DOHH2 (cell line): ENCODE data around the gene RPTOR.
A peak's percentile ranks its signal among the peaks of the same experiment; 100 is the strongest.

ENCODE experiments used
- H3F3A ChIP-seq: fragments of 200-600 bp; sonication (generic), shearing (Covaris generic); 2 replicates; pipeline ENCODE4 v1.6.0; 2016; ENCODE audit warnings: antibody characterized with exemption, mild to moderate bottlenecking; ENCODE audit not compliant: control insufficient read depth, insufficient read depth
- H3K27ac ChIP-seq: fragments of 200-600 bp; sonication (generic); 2 replicates; pipeline ENCODE4 v1.5.1; 2014; ENCODE audit warnings: low read depth, mild to moderate bottlenecking, low read length, moderate library complexity
- H3K27me3 ChIP-seq: fragments of 200-600 bp; sonication (generic); 2 replicates; pipeline ENCODE4 v1.6.1; 2014; ENCODE audit warnings: mild to moderate bottlenecking, low read length, mixed read lengths; ENCODE audit not compliant: control insufficient read depth
- H3K36me3 ChIP-seq: fragments of 200-600 bp; sonication (generic); 2 replicates; pipeline ENCODE4 v1.6.1; 2014; ENCODE audit warnings: mild to moderate bottlenecking, low read length, moderate library complexity, mixed read lengths; ENCODE audit not compliant: control insufficient read depth
- H3K4me1 ChIP-seq: fragments of 200-600 bp; sonication (generic); 2 replicates; pipeline ENCODE4 v1.6.1; 2014; ENCODE audit warnings: mild to moderate bottlenecking, low read length, mixed read lengths; ENCODE audit not compliant: control insufficient read depth
- H3K4me2 ChIP-seq: fragments of 200-600 bp; sonication (generic); 2 replicates; pipeline ENCODE4 v1.6.0; 2014; ENCODE audit warnings: mild to moderate bottlenecking, low read length, moderate library complexity
- H3K4me3 ChIP-seq: fragments of 200-600 bp; sonication (generic); 2 replicates; pipeline ENCODE4 v1.5.1; 2014; ENCODE audit warnings: mild to moderate bottlenecking, low read length, mixed read lengths
- H3K79me2 ChIP-seq: fragments of 200-600 bp; sonication (generic); 2 replicates; pipeline ENCODE4 v1.6.1; 2014; ENCODE audit warnings: mild to moderate bottlenecking, low read length, mixed read lengths; ENCODE audit not compliant: control insufficient read depth
- H3K9me2 ChIP-seq: fragments of 200-600 bp; sonication (generic); replicated peaks from 2 replicates; pipeline ENCODE4 v1.6.1; 2014; ENCODE audit warnings: mild to moderate bottlenecking, low read length, mixed read lengths; ENCODE audit not compliant: control insufficient read depth
- H3K9me3 ChIP-seq: fragments of 200-600 bp; sonication (generic); 2 replicates; pipeline ENCODE4 v1.6.1; 2014; ENCODE audit warnings: antibody characterized with exemption, low read length, mixed read lengths; ENCODE audit not compliant: control insufficient read depth, insufficient read depth
- H4K20me1 ChIP-seq: fragments of 200-600 bp; sonication (generic); 2 replicates; pipeline ENCODE4 v1.6.0; 2014; ENCODE audit warnings: low read depth, mild to moderate bottlenecking, antibody characterized with exemption, low read length, moderate library complexity; ENCODE audit not compliant: control insufficient read depth, insufficient read depth
- EZH2phosphoT487 ChIP-seq: fragments of 200-600 bp; sonication (generic); IDR thresholded peaks from 2 replicates; pipeline ENCODE4 v1.6.1; 2017; ENCODE audit warnings: borderline replicate concordance, mild to moderate bottlenecking, antibody characterized with exemption, low read length, moderate library complexity, mixed read lengths
- TF ChIP-seq, protein P1 (sequence below): fragments of 200-600 bp; sonication (generic); IDR thresholded peaks from one replicate; pipeline ENCODE4 v1.5.1; 2014; ENCODE audit warnings: antibody characterized with exemption, mild to moderate bottlenecking, low read depth, low read length; ENCODE audit not compliant: poor library complexity, severe bottlenecking

RPTOR gene

DNA sequence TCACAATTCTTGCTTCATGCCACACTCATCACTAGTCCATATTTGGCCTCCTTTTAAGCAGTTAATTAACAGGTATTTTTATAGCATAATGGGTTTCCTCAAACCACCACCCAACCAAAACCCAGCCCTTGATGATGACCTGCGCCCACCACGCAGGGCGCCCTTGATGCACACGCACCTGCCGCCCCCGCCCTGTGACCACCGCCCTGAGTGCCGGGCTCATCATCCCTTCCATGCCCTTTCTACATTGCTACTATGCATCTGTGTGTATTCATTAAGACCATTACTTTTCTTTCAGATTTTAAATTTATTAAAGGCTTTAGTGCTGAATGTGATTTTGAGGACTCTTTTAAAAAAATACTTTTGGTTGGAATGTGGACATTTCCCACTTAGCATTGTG is 242.2 kb downstream of the RPTOR start:
- Histone ChIP-seq H3K9me3 (peaks cover 12% of the 10 kb centered on the region), H3K4me2 (no peak overlapping the region), H4K20me1 (no peaks in the 10 kb centered on the region), H3K9me2 (no peaks in the 10 kb centered on the region), H3K27me3 (no peaks in the 10 kb centered on the region), H3K27ac (no peak overlapping the region), H3K36me3 (peaks cover 29% of the 10 kb centered on the region), H3K79me2 (peaks cover 56% of the 10 kb centered on the region), H3K4me3 (no peak overlapping the region), H3K4me1 (peaks cover 71% of the 10 kb centered on the region), H3F3A (peaks cover 7% of the 10 kb centered on the region)
- TF ChIP-seq EZH2phosphoT487, result no peak
- TF ChIP-seq, protein P1, sequence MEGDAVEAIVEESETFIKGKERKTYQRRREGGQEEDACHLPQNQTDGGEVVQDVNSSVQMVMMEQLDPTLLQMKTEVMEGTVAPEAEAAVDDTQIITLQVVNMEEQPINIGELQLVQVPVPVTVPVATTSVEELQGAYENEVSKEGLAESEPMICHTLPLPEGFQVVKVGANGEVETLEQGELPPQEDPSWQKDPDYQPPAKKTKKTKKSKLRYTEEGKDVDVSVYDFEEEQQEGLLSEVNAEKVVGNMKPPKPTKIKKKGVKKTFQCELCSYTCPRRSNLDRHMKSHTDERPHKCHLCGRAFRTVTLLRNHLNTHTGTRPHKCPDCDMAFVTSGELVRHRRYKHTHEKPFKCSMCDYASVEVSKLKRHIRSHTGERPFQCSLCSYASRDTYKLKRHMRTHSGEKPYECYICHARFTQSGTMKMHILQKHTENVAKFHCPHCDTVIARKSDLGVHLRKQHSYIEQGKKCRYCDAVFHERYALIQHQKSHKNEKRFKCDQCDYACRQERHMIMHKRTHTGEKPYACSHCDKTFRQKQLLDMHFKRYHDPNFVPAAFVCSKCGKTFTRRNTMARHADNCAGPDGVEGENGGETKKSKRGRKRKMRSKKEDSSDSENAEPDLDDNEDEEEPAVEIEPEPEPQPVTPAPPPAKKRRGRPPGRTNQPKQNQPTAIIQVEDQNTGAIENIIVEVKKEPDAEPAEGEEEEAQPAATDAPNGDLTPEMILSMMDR, result no peak

- Histone ChIP-seq H3K4me1 (peaks cover 62% of the 10 kb centered on the region), H3K4me3 (no peak overlapping the region), H3K36me3 (peaks cover 29% of the 10 kb centered on the region), H3K9me2 (no peaks in the 10 kb centered on the region), H4K20me1 (no peaks in the 10 kb centered on the region), H3K4me2 (no peak overlapping the region), H3F3A (peaks cover 7% of the 10 kb centered on the region), H3K27me3 (no peaks in the 10 kb centered on the region), H3K9me3 (peaks cover 12% of the 10 kb centered on the region), H3K79me2 (peaks cover 47% of the 10 kb centered on the region), H3K27ac (no peak overlapping the region)
- TF ChIP-seq EZH2phosphoT487, result no peak
Observed at GRCh38 chr17:80787881-80788280, 243.2 kb downstream of the RPTOR start.

- H3K27ac ChIP-seq, result peak overlapping the region; percentile 79
- H3K36me3 ChIP-seq, result peaks cover 33% of the 10 kb centered on the region
- H3K4me3 ChIP-seq, result peak overlapping the region; percentile 60
Observed at GRCh38 chr17:80789356-80789902, 244.8 kb downstream of the RPTOR start.

More at GRCh38 chr17:80789356-80789902, 244.8 kb downstream of the RPTOR start:
- Histone ChIP-seq H3K4me1 (peaks cover 49% of the 10 kb centered on the region), H3K9me3 (peaks cover 12% of the 10 kb centered on the region), H3K4me2 (peak overlapping the region; percentile 77), H3K9me2 (no peaks in the 10 kb centered on the region), H3K79me2 (peaks cover 36% of the 10 kb centered on the region), H4K20me1 (no peaks in the 10 kb centered on the region), H3K27me3 (no peaks in the 10 kb centered on the region), H3F3A (peaks cover 7% of the 10 kb centered on the region)
- TF ChIP-seq, protein P1, result no peak
- TF ChIP-seq EZH2phosphoT487, result no peak
